HT1080 (cell line): ENCODE results near the gene SLC22A2. TPM values are rescaled to one million over a fixed set of nuclear protein-coding genes. Genes with fewer than 3 reads are reported as not detected.
A peak's percentile ranks its signal among the peaks of the same experiment; 100 is the strongest.

Experiments
- DNase-seq: peaks from one replicate; pipeline ENCODE4 v3.0.0-alpha.2; 2015; ENCODE audit warnings: low read depth
- total RNA-seq: library from RNA; depleted of rRNA; stranded (reverse); fragments of >200 nt; shearing (Covaris generic); gene quantifications from 2 replicates; pipeline ENCODE4 v1.2.3, GENCODE V29; 2014

SLC22A2 gene
- total RNA-seq, 1 experiment from 2014 or later = not detected

DNA sequence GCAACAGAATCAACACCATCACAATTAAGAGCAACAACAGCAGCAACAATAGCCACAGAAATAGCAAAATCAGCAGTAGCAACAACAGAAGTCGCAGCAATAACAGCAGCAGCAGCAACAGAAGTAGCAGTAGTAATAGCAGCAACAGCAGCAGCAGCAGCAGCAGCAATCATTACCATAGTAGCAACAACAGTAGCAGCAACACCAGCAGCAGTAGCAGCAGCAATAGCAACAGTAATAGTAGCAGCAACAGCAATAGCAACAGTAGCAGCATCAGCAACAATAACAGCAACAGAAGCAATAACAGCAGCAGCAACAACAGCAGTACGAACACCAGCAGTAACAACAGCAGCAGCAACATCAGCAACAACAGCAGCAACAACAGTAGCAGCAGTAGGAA is 39.8 kb downstream of the SLC22A2 start:
- no peak for DNase-seq

DNA sequence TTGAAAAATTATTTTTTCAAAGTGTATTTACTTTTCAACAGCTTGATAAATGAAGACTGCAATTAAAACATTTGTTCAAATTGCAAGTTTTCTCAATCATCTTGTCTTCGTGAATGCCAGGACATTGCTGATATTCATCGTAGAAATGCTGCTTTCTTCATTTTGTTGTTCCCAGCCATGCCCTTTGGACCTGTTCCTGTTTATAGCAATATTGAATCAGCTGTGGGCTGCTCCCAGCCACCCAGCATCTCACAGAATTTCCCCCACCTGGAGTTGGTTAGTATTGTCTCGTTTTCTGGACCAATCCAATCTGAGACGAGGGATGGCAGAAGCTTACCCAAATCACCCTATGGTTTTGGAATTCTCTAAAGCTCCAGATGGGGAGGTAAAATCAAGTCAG is 40.8 kb downstream of the SLC22A2 start:
- no peak for DNase-seq

DNA sequence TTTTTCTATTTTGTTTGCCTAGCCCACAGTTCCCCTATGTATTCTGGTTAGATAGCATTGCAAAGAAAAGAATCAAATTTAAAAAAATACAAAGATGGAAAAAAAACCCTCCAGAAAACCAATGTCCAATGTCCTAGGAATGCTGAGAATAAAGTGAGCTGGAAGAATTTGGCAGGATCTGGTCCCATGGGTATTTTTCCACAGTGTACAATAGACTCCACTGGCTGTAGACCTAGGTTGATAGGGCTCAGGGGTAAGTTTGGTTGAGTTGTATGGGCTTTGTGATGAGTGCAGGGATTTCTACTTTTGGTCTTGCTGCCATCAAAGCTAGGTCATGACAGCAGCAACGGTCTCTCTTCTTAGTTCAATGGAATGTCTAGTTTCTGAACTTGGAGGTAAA is 41.5 kb downstream of the SLC22A2 start:
- DNase-seq = no peak

DNA sequence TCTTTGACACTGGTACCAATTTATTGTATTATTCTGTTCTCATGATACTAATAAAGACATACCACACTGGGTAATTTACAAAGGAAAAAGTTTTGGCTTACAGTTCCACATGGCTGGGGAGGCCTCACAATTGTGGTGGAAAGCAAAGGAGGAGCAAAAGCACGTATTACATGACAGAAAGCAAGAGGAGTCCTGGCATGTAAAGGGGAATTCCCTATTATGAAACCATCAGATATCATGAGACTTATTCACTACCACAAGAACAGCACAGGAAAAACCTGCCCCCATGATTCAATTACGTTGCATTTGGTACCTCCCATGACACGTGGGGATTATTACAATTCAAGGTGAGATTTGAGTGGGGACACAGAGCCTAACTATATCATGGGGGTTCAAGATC is 43.4 kb downstream of the SLC22A2 start:
- peak; percentile 12 for DNase-seq

DNA sequence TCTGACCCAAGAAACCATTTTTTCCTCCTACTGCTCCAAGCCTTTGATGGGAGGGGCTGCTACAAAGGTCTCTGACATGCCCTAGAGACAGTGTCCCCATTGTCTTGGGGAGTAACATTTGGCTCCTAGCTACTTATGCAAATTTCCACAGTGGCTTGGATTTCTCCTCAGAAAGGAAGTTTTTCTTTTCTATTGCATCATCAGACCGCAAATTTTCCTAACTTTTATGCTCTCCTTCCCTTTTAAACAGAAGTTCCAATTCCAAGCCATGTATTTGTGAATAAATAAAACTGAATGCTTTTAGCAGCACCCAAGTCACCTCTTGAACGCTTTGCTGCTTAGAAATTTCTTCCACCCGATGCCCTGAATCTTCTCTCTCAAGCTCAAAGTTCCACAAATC is 51.0 kb downstream of the SLC22A2 start:
- DNase-seq = no peak

DNA sequence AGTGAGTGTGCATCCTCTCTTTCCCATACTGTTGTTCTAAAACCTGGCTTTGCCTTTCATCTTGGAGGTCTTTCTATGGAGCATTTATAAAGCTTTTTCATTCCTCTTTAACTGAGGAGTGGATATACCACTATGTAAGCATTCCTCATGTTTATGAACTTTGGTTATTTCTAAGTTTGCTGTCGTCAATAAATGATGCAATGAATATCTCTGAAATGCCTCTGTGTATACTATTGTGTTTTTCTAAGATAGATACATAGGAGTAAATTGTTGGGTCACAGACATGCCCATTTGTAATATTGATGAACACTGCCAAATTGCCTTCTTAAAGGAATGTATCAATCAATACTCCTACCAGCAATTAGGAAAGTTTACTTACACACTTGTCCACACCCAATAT is 53.9 kb downstream of the SLC22A2 start:
- DNase-seq = no peak

DNA sequence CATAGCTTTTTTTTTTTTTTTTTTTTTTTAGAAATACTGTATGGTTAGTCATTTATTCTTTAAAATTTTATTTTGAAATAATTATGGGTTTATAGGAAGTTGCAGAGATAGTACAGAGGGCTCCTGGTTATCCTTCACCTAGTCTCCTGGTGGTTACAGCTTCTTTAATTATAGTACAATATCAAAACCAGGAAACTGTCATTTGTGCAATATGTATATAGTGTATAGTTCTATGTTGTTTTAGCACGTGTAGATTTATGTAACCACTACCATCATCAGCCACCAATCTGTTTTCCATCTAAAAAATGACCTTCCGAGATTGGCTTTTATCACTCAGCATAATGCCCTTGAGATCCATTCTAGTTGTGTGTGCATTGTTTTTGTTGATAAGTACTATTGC is 54.7 kb downstream of the SLC22A2 start:
- DNase-seq = no peak

DNA sequence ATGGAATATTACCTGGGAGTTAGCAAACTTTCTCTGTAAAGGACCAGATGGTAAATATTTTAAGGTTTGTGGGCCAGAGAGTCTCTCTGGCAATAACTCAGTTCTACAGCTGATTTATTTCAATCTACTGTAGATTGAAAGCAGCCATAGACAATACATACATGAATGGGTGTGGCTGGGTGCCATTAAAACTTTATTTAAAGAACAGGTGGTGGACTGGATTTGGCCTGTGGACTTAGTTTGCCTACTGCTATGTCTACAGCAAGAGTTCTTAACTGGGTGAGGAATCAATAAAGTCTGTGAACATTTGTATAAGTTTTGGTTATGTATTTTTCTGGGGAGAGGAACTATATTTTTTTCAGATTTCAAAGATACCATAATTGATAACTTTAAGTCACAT is 55.1 kb downstream of the SLC22A2 start:
- DNase-seq = no peak

DNA sequence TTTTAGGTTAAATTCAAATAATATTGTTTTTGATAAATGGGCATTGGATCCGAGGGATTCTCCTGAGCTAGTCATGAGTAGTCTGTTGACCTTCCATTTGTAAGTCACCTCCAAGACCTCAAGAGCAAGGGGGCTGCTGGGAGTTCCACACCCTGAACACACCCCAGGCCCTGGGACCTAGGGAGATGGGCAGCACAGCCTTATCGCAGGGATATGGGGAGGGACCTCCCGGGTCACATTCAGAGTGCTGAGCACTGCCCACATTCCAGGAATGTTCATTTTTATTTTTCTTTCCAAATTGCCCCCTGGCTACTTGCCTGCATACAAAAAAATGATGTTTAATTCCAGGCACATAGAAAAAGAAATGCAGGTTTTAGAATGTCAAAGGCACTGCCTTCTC is 55.5 kb downstream of the SLC22A2 start:
- DNase-seq = no peak

DNA sequence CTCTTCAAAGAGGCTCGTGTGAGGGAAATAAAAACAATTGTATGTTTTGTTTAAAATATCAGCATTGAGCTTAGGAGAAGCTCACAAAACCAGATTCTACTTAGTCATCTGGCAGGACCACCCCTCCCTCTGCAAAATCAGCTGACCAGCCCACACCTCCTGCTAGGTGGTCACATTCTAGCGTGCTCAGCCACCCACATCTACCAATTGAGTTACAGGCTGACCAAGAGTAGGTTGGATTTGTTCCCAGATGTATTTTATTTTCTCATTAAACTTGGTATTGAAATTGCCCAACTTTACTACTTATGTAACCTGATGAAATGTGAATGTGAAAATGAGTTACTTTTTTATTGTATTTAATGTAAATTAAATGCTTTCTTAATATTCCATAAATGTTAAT is 56.2 kb downstream of the SLC22A2 start:
- no peak for DNase-seq

DNA sequence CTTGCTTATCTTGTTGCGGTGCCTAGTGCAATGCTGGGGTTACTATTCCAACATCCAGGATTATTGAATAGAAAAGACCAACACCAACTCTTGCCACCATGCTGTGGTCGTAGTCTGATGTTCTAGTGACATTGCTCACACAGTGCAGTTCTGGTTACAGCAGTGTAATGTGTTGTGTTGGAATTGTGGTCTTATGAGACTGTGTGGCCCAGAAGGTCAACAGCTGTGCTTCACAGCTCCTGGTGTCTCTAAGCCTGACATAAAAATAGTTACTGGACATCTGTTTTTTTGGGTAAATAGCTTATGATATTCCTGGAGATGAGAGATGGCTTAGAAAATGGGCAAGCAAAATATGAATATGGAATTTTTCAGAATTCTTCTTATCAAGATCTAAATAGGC is 57.6 kb downstream of the SLC22A2 start:
- no peak for DNase-seq

DNA sequence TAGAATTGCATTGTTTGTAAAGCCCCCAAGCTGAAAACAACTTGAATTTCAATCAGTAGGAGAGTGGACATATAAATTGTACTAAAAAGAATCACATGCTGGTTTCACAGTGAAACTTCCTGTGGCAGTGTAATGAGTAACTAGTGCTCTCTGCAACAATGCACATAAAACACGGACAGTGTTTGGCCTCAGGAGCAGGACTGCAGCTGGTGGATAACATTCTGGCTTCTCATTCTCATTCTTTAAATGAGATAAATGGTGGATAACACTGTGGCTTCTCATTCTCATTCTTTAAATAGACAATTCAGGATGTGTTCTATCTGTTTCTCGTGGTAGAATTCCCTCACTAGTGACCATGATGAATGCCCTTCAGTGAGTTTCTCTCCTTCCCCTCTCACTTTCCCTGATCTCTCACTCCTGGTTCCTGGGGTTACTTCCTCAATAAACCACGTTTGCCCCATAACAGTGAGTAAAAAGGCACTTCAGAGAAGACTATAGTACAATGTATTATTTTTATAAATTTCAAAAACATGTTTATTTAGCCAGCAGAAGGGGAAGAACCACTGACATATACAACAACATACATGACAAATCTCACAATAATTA is 59.9 kb downstream of the SLC22A2 start:
- peak; percentile 36 for DNase-seq

DNA sequence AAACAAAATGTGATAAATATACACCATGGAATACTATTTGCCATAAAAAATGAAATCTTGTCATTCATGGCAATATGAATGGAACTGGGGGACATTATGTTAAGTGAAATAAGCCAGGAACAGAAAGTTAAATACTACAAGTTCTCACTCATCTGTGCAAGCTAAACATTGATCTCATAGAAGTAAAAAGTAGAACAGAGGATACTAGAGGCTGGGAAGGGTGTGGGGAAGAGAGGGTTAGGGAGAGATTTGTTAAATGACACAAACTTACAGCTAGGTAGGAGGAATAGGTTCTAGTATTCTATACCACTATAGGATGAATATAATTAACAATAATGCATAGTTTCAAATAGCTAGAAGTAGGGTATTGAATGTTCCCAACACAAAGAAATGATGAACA is 61.0 kb downstream of the SLC22A2 start:
- DNase-seq = no peak

DNA sequence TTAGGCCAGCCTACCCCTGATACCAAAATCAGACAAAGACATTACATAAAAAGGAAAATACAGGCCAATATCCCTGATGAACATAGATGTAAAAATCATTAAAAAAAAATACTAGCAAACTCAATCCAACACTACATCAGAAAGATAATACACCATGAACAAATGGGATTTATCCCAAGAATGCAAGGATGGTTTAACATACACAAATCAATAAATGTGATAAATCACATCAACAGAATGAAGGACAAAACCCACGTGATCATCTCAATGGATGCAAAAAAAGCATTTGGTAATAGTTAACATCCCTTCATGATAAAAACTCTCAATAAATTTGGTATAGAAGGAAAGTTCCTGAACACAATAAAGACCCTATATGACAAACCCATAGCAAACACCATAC is 63.8 kb downstream of the SLC22A2 start:
- DNase-seq = no peak

DNA sequence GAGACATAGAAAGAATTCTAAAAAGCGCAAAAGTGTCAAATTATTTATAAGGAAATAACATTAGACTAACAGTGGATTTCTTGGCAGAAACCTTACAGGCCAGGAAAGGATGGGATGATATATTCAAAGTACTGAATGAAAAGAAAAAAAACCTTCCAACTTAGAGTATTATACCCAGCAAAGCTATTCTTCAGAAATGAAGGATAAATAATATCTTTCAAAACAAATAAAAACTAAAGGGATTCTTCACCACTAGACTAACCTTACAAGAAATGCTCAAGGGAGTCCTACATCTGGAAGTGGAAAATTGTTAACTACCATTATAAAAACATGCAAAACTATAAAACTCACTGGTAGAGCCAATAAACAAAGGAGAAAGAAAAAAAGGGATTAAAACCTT is 65.8 kb downstream of the SLC22A2 start:
- DNase-seq = no peak

DNA sequence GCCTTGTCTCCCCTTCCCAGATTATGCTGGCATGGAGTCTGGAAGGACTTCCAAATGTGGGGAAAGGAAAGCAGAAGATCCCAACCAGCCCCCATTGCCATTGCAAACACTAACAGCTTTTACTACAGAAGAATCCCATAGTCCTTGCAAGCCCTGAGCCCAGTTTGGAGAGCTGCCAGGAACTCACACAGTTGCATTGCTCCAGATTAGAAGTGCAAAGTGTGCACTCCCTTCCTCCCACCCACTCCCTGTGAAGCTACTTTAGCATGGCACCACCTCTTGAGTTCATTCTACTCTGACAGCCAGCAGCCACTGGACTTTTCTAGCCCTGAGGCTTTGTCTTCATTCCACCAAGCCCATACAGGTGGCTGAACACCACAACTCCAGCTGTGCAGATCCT is 67.6 kb downstream of the SLC22A2 start:
- DNase-seq = no peak

DNA sequence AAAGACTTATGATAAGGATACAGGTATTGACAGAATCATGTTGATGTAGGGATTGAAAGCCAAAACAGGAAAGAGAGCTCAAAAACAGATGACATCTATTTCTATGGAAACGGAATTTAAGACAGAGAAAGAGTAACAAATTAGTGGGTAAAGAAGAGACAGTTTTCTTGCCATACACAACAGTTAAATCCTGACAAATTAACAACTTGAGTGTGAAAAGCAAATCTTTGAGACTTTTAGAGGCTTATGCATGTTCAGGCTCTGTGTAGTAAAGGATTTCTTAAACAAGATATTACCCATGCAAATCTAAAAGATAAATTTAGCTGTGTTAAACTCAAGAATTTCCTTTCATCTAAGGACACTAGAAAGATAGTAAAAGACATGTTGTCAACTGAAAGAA is 68.5 kb downstream of the SLC22A2 start:
- DNase-seq = no peak

DNA sequence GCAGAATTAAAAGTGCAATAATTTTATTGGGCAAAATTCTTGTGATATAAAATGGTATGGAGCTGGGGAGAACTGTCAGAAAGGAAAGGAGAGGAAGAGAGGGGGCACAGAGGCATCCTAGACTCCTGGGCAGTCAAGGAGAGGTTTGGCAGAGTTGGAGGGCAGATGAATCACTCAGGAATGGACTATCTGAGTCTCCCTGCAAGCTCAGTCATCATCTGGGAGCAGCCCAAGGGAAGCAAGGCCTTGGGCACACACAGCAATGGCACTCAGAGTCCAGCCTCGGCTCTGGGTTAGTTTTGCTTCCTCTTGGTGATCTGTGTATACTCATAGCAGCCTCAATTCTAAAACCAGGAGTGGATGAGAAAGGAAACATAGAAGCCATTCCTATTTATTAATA is 69.8 kb downstream of the SLC22A2 start:
- peak; percentile 73 for DNase-seq

DNA sequence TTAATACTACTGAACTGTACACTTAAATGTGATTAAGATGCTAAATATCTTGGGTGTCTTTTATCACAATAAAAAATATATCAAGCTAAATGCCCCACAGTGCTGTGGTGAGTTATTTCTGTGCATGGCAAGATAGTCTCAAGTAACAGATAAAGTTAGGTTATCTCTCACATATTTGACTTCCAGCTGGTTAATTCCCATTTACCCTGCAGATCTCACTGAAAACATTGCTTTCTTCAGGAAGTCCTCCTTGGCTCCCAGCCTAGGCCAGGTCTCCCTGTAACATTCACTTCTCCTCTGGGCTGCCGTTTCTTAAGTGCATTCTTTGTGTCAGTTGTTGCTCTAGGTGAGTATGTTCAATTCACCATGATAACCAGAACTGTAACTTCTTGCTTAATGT is 77.9 kb downstream of the SLC22A2 start:
- no peak for DNase-seq

DNA sequence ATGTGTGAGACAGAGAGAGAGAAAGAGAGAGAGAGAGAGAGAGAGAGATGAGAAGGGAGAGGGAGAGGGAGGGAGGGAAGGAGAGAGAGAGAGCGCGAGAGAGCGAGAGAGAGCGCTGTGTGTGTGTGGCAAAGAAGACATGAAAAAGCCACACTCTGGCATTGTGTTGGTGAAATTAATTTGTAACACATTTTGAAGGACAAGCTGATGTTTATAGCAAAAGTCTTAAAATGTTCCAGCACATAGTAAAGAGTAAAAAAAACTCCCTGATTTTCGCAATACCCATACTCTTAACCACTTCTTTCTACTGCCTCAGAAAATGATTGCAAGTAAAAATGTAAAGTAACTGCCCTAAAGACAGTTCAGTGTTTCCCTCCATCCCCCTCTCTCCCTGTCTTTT is 80.3 kb downstream of the SLC22A2 start:
- DNase-seq = no peak

DNA sequence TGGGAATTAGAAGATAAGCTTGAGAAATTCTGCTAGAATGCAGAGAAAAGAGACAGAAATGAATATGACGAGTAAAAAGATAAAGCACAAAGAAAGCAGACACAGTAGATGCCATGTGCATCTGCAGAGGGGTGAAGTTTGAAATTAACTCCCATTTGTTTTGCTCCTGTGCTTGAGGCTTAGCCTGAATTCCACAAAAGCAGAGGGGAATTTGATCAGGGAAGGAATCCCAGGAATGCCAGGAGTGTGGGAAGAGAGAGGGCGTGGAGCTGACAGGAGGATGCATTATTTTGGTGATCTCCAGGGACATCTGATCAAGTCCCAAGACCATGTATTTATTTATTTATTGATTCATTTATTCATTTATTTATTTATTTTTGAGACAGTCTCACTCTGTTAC is 81.4 kb downstream of the SLC22A2 start:
- DNase-seq = no peak

DNA sequence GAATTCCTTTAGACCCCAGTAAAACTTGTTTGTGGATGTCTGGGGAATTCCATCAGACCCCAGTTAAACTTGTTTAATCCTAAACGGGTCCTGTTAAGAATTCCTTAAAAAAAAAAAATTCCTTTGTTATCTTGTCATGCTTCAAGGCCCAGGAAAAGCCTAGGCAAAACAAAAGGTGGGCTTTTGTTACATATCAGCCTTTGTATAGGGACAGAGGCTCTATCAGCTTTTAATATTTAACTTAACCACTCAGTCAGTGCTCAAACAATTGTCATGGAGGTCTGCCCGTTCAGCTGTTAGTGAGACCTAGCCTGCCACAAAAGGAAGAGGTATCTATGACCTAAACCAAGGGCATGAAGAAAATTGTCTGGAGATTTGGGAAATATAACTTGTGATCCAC is 83.9 kb downstream of the SLC22A2 start:
- DNase-seq = no peak

DNA sequence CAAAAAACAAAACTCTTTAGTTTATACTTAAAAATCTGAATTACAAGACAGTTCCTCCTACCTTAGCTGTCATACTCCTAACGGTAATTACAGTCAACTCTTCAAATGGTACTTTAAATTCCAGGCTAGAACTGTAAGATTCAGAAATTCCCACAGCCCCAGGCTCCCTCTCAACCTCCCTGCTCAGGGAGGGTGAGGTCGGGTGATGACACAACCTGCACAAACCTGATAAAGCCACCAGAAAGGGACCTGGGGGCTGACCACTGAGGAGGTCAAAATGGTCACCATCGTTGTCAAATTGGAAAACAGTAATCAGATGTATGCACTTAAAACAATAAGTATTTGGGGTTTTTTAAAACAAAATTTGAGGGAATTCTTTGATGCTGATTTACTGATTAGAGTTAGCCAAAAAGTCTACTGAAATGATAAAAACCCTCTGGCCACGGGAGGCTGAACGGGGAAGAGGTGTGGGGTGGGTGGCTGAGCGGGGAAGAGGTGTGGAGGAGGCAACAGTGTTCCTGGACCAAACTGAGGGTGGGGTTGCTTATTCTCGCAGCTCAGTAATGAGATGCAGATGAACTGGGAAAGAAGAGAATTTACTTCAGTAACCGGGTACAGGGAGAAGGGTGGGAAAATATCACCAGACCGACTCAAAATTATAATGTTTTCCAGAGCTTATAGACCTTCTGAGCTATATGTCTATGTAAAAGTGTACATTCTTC is 84.7 kb downstream of the SLC22A2 start:
- no peak for DNase-seq

DNA sequence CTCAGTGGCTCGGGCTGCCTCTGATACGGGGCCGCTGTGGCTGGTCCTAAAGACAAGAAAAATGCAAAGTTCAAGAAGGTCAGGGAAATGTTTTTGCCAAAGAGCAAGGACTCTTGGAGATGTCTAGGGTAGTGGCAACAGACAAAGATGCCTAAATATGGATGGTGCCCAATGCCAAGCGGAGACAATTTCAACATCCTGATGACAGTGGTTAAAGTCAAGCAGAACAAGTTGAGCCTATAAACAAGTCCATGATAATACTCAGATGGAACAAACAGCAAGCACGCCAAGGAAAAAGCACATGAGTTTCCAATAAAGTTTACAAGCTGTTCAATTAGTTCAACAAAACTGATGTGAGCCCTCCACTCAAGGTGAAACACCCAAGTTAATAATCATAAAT is 85.9 kb downstream of the SLC22A2 start:
- no peak for DNase-seq
